Anterior cingulate cortex (tissue), 58 donors: ENCODE results near the gene CAPN5.
A peak's percentile ranks its signal among the peaks of the same experiment; 100 is the strongest.

Experiments used
- DNase-seq, 58 donors: peaks; one replicate each; lab custom pipeline; 2025; lab: John Stamatoyannopoulos, UW

Gene CAPN5

DNA sequence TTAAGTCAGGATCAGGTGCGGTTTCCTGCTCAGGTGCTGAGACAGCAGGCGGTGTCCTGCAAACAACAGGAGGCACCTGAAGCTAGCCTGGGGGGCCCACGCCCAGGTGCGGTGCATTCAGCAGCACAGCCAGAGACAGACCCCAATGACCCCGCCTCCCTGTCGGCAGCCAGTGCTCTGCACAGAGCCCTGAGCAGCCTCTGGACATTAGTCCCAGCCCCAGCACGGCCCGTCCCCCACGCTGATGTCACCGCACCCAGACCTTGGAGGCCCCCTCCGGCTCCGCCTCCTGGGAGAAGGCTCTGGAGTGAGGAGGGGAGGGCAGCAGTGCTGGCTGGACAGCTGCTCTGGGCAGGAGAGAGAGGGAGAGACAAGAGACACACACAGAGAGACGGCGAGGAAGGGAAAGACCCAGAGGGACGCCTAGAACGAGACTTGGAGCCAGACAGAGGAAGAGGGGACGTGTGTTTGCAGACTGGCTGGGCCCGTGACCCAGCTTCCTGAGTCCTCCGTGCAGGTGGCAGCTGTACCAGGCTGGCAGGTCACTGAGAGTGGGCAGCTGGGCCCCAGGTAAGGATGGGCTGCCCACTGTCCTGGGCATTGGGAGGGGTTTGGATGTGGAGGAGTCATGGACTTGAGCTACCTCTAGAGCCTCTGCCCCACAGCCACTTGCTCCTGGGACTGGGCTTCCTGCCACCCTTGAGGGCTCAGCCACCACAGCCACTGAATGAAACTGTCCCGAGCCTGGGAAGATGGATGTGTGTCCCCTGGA, 61.3 kb downstream of the CAPN5 start, which contains the start of gene MYO7A:
MYO7A (plus strand) TSS at position 327 of the 772 bp plus-strand sequence. CDS start 2,389 bp downstream, outside the sequence.
- peak in 34 of 58 donors; percentile 10 to 77 (median 30) for DNase-seq

- DNase-seq: no peak
These were observed 62.5 kb downstream of the CAPN5 start for GRCh38 chr11:77129069-77129841.

DNA sequence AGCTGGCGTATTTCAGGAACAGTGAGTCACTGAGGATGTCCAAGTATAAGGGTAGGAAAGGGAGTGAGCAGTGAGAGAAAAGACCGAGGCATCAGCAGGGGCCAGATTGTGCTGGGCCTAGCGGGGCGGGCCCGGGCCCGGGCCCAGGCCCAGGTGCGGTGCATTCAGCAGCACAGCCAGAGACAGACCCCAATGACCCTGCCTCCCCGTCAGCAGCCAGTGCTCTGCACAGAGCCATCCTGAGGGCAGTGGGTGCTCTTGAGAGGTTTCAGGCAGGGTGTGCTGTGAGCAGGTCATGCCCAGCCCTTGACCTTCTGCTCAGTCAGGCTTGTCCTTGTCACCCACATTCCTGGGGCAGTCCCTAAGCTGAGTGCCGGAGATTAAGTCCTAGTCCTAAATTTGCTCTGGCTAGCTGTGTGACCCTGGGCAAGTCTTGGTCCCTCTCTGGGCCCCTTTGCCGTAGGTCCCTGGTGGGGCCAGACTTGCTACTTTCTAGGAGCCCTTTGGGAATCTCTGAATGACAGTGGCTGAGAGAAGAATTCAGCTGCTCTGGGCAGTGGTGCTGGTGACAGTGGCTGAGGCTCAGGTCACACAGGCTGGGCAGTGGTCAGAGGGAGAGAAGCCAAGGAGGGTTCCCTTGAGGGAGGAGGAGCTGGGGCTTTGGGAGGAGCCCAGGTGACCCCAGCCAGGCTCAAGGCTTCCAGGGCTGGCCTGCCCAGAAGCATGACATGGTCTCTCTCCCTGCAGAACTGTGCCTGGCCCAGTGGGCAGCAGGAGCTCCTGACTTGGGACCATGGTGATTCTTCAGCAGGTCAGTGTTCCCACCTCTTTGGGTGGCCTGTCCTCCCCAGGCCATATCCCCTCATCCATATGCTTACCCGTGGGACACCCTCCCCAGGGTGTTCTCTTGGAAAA, 63.3 kb downstream of the CAPN5 start:
- no peak for DNase-seq

DNA sequence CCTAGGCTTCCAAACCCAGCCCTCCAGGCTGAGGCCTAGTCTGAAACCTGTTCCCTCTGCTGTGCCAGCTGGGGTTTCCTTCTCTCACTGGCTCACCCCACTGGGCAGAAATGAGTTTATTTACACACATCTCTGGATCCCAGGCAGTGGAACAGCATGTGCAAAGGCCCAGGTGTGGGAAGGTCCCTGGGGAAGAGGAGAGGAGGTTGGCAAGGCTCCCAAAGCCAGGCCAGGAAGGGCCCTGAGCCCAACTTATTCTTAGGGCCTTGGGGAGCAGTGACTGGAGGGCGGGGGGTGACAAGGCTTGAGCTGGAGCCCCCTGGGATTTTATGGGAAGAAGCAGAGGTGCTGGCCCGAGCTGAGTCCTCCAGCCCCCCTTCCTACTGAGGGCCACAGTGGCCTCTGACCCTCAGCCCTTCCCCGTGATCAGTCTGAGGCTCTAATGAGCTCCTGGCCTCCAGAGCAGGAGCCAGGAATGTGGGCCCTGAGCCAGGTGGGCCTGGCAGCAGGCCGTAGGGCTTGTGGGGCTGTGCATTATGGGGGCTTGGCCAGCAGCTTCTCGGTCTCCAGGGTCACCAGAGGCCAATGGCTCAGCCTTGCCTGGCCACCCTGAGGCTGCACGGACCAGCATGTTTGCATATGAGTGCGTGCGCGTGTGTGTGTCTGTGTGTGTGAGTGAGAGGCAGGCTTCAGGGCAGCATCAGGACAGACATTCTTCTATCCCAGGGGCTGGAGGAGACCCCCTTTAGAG, 64.2 kb downstream of the CAPN5 start:
- peak in 36 of 58 donors; percentile 5 to 71 (median 36) for DNase-seq

GRCh38 chr11:77131560-77131959, 64.8 kb downstream of the CAPN5 start:
- no peak for DNase-seq

GRCh38 chr11:77135069-77135468, 68.3 kb downstream of the CAPN5 start:
- no peak for DNase-seq

GRCh38 chr11:77136074-77136473, 69.3 kb downstream of the CAPN5 start:
- DNase-seq: no peak

GRCh38 chr11:77136784-77137420, 70.1 kb downstream of the CAPN5 start:
- DNase-seq: no peak

- no peak for DNase-seq
These were observed 70.7 kb downstream of the CAPN5 start for GRCh38 chr11:77137421-77137820.

GRCh38 chr11:77138106-77138649, 71.4 kb downstream of the CAPN5 start:
- DNase-seq: no peak

DNA sequence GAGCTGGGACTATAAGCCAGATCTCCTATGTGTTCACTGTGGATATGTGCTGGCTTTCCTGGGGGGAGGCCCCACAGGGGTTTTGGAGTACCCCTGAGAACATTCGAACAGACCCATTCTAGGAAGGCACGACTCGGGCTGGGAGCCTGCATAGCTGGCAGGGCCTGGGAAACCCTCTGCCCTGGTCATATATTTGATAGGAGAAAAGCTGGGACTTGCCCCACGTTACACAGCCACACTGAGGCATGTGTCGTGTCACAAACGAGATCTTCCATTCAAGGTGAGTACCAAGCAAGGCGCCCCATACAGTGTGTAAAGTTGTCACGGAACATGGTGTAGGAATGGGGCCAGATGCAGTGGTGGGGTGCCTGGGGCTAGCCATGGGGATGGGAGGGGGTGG, 72.4 kb downstream of the CAPN5 start:
- no peak for DNase-seq

GRCh38 chr11:77140231-77140851, 73.6 kb downstream of the CAPN5 start:
- no peak for DNase-seq

DNA sequence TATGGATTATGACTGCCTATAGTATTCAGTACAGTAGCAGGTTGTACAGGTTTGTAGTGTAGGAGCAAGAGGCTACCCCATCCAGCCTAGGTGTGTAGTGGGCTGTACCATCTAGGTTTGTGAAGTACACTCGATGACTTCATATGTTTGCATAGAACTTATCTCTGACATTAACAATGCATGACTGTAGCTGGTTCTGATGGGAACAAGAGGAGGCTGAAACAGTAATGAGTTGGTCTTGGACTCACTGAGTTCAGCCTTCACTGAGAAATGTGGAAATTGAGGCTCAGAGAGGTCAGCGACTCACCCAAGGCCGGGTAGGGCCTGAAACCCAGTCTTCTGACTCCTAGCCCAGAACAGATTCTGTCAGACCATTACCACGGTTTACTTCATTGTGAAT, 74.3 kb downstream of the CAPN5 start:
- DNase-seq: no peak

- no peak for DNase-seq
These were observed 74.7 kb downstream of the CAPN5 start for GRCh38 chr11:77141475-77141874.

DNA sequence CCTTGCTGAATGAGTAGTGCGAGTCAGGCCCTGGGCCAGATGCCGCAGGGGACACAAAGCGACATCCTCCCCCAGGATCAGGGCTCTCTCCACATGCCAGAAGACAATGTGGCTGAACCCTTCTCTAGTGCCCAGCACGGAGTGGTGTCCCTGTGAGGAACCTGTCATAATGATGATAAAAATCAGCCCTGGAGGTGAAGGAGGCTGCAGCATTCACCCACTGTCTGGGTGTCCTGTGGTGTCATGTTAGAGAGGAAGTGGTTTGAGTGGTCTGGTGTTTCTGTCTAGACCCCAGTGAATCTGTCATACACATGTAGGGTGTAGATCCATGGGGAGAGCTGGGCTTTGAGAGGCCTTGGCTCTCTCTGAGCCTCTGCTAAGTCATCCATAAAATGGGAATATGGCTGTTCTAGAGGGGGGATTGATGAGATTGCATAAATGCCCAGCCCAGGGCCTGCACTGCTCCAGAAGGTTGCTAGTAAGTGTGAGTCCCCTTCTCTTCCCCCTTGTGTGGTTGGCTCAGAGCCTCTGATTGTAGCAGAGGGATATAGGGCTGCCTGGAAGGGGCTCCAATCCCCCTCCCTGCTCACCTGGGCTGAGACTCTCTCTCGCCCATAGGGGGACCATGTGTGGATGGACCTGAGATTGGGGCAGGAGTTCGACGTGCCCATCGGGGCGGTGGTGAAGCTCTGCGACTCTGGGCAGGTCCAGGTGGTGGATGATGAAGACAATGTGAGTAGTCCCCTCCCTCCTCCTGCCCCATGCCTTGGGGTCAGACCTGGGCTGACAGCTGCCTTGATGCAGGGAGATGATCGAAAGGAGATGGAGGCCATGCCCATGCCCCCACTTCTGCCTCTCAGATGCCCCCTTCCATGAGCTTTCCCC, 75.6 kb downstream of the CAPN5 start:
- DNase-seq: no peak

DNA sequence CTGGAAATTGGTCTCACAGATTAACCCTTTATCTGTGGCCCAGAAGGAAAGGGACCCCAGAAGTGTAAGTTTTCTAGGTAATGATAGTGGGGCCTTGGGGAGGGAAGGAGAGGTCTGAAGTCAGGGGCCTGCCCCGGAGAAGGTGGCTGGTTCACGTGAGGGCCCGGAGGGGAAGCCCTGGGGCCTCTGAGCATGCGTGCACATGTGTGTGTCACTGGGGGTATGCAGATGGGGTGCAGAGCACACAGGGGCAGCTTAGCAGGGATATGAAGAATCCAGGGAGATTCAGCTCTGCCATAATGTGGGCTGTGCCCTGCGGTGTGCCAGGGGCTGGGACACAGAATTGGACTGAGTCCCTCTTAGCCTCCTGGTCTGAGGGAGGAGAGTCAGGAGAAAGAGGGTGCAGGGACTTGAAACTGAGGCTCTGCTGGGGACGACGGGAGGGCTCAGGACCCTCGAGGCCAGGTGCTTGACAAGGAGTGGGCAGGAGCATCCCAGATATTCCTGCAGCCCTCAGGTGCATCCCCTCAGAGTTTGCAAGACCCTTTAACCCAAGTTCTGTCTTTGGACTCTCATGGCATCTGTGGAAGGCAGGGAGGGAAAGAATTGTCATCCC, 76.7 kb downstream of the CAPN5 start:
- DNase-seq: no peak

DNA sequence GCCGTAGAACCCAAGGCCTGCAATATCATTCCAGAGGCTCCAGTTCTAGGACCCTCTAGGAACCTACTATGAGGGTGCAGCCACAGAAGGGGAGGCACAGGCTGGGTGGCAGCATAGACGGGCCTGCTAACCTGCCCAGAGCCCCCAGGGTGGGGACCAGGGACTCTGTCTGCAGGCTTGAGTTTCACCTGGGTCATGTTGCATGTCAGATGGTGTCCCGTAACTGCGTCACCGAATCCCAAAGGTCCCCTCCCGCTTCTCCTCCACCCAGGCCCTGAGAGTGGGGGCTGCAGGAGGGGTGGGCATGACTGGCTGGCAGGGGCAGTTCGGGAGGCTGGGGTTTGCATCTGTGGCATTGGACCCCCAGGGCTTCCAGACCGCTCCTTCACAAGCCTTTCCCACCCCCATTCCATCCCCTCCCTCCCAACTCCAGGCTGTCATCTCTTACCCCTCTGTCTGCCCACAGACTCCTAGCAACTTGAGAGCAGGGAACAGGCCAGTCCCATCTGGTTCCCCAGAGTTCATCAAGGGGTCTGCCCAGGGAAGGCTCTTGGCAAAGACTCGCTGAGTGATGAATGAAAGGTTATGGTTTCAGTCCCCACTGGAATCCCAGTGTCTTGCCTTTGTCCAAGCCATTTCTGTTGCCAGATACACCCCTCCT, 77.6 kb downstream of the CAPN5 start:
- DNase-seq: no peak
